CD14-positive monocyte (primary cell): ENCODE data around the gene SPRING1. TPM values are rescaled to one million over a fixed set of nuclear protein-coding genes. Genes with fewer than 3 reads are reported as not detected.

ENCODE experiments used
- DNase-seq, 3 donors: peaks; one replicate each; pipeline ENCODE4 v3.0.0-alpha.2; 2011 to 2022
- H2AFZ ChIP-seq: 2 replicates; pipeline ENCODE4 v1.6.0; 2012; ENCODE audit warnings: mild to moderate bottlenecking, low read depth, low read length, inconsistent platforms; ENCODE audit not compliant: insufficient read depth, poor library complexity, severe bottlenecking
- H3K27ac ChIP-seq, 2 donors: 1 replicate in 1 of 2; 2 replicates in 1 of 2; pipeline ENCODE4 v1.5.1; 2012 to 2013; ENCODE audit warnings: low read length in 2 of 2, control low read depth in 1 of 2, inconsistent platforms in 1 of 2, low read depth in 1 of 2, mild to moderate bottlenecking in 1 of 2
- H3K27me3 ChIP-seq, 2 donors: one replicate each; pipeline versions ENCODE4 v1.6.0 to v1.6.1; 2011 to 2013; ENCODE audit warnings: low read length in 2 of 2; ENCODE audit not compliant: control insufficient read depth in 2 of 2, insufficient read depth in 2 of 2
- H3K36me3 ChIP-seq, 2 donors: replicated peaks in 1 of 2; 1 replicate in 1 of 2; 2 replicates in 1 of 2; pipeline versions ENCODE4 v1.5.1 to v1.6.1; 2012 to 2013; ENCODE audit warnings: low read length in 2 of 2, control low read depth in 1 of 2, inconsistent platforms in 1 of 2, mild to moderate bottlenecking in 1 of 2; ENCODE audit not compliant: insufficient read depth in 2 of 2, control insufficient read depth in 1 of 2
- H3K4me1 ChIP-seq, 2 donors: 1 replicate in 1 of 2; 2 replicates in 1 of 2; pipeline versions ENCODE4 v1.5.1 to v1.6.1; 2012 to 2013; ENCODE audit warnings: low read length in 2 of 2, control low read depth in 1 of 2, inconsistent platforms in 1 of 2, mild to moderate bottlenecking in 1 of 2, moderate library complexity in 1 of 2; ENCODE audit not compliant: insufficient read depth in 2 of 2, control insufficient read depth in 1 of 2
- H3K4me2 ChIP-seq: replicated peaks from 2 replicates; pipeline ENCODE3; 2012; ENCODE audit warnings: low read length, moderate library complexity, mild to moderate bottlenecking; ENCODE audit not compliant: poor library complexity, severe bottlenecking; ENCODE audit errors: extremely low read depth
- H3K4me3 ChIP-seq, 3 experiments: fragments of 200-600 bp in 1 of 3; sonication (generic) in 1 of 3; replicated peaks in 1 of 3; 1 replicate in 2 of 3; 2 replicates in 1 of 3; pipeline ENCODE4 v1.5.1; 2011 to 2013; ENCODE audit warnings: low read length in 3 of 3, mild to moderate bottlenecking in 3 of 3, control low read depth in 2 of 3, low read depth in 2 of 3, inconsistent platforms in 1 of 3, moderate library complexity in 1 of 3
- H3K79me2 ChIP-seq: 2 replicates; pipeline ENCODE4 v1.6.0; 2012; ENCODE audit warnings: mild to moderate bottlenecking, control low read depth, inconsistent platforms, low read length, moderate library complexity; ENCODE audit not compliant: insufficient read depth
- H3K9ac ChIP-seq: 2 replicates; pipeline ENCODE4 v1.6.0; 2017; ENCODE audit warnings: low read length, mild to moderate bottlenecking; ENCODE audit not compliant: insufficient read depth, poor library complexity, severe bottlenecking
- H3K9me3 ChIP-seq, 2 donors: replicated peaks in 1 of 2; 1 replicate in 1 of 2; 2 replicates in 1 of 2; pipeline versions ENCODE4 v1.5.1 to v1.6.1; 2012 to 2013; ENCODE audit warnings: low read length in 2 of 2, control low read depth in 1 of 2; ENCODE audit not compliant: control insufficient read depth in 1 of 2, insufficient read depth in 1 of 2
- H4K20me1 ChIP-seq: 2 replicates; pipeline ENCODE4 v1.6.0; 2012; ENCODE audit warnings: mild to moderate bottlenecking, low read length, control low read depth, moderate library complexity; ENCODE audit not compliant: insufficient read depth
- H3K27ac Mint-ChIP-seq, 7 donors: one replicate each; pipeline ENCODE4 v1.8.0; 2020; ENCODE audit warnings: mild to moderate bottlenecking in 7 of 7, mixed read lengths in 7 of 7, moderate library complexity in 6 of 7, inconsistent platforms in 2 of 7
- H3K27me3 Mint-ChIP-seq, 3 donors: one replicate each; pipeline ENCODE4 v1.8.0; 2021 to 2022; ENCODE audit warnings: low read depth in 3 of 3, mild to moderate bottlenecking in 3 of 3, mixed read lengths in 3 of 3, moderate library complexity in 3 of 3, inconsistent platforms in 1 of 3
- H3K36me3 Mint-ChIP-seq, 2 donors: one replicate each; pipeline ENCODE4 v1.8.0; 2020; ENCODE audit warnings: mixed read lengths in 2 of 2, inconsistent platforms in 1 of 2, mild to moderate bottlenecking in 1 of 2
- H3K4me1 Mint-ChIP-seq: one replicate; pipeline ENCODE4 v1.8.0; 2020; ENCODE audit warnings: mild to moderate bottlenecking, mixed read lengths
- H3K4me3 Mint-ChIP-seq, 2 donors: one replicate each; pipeline ENCODE4 v1.8.0; 2020; ENCODE audit warnings: mild to moderate bottlenecking in 2 of 2, mixed read lengths in 2 of 2, moderate library complexity in 1 of 2
- H3K9me3 Mint-ChIP-seq, 7 donors: one replicate each; pipeline ENCODE4 v1.8.0; 2020 to 2022; ENCODE audit warnings: mixed read lengths in 7 of 7, mild to moderate bottlenecking in 6 of 7, moderate library complexity in 6 of 7, inconsistent platforms in 2 of 7
- CTCF ChIP-seq: fragments of 200-600 bp; IDR thresholded peaks from one replicate; pipeline ENCODE4 v1.8.0; 2022; ENCODE audit warnings: antibody characterized with exemption, mild to moderate bottlenecking
- WGBS: methylation state at CpG from one replicate; pipeline ENCODE4 v1.1.5; 2013; ENCODE audit warnings: missing lambda C conversion rate; ENCODE audit not compliant: insufficient coverage; 5-methylcytosine and 5-hydroxymethylcytosine counted together
- intact Hi-C, 2 donors: fragments of 100-400 bp; cut with micrococcal nuclease; formaldehyde crosslinking; loops; one replicate each; pipeline versions ENCODE4 v1.15.0 to v1.15.1; 2023
- polyA plus RNA-seq, 3 donors: library from polyadenylated mRNA; depleted of rRNA in 1 of 3; unstranded in 2 of 3; stranded (reverse) in 1 of 3; fragments of 300-500 nt in 2 of 3; fragments of >200 nt in 1 of 3; fragmentation: Illumina TruSeq in 2 of 3; gene quantifications; 1 replicate in 2 of 3; 2 replicates in 1 of 3; pipeline ENCODE4 v1.2.3, GENCODE V29; 2012 to 2021

Gene SPRING1
- polyA plus RNA-seq, 3 donors, result 6.3 to 19.3 (median 15.6) TPM

- Mint-ChIP-seq H3K36me3 (peaks cover 14 to 16% of the 10 kb centered on the region in 2 donors), H3K4me1 (peaks cover 10% of the 10 kb centered on the region), H3K4me3 (peak overlapping the region; percentile 59 to 85), H3K9me3 (no peaks in the 10 kb centered on the region), H3K27me3 (peaks cover 18 to 25% (median 20%) of the 10 kb centered on the region in 3 donors), H3K27ac (peak overlapping the region in 1 of 7 donors; percentile 27)
- Histone ChIP-seq H3K4me2 (peak overlapping the region; percentile 43), H3K36me3 (peaks cover 0 to 15% of the 10 kb centered on the region in 2 donors), H3K9ac (no peak overlapping the region), H3K27me3 (peaks cover 15 to 20% of the 10 kb centered on the region in 2 donors), H3K9me3 (no peaks in the 10 kb centered on the region), H4K20me1 (no peaks in the 10 kb centered on the region), H2AFZ (peak overlapping the region; percentile 54), H3K4me1 (peaks cover 7 to 8% of the 10 kb centered on the region in 2 donors), H3K79me2 (no peaks in the 10 kb centered on the region), H3K4me3 (no peak overlapping the region), H3K27ac (no peak overlapping the region)
- WGBS, result 23% methylated on average over 24 of the region's 26 CpGs
- peak; percentile 30 to 41 (median 39) for DNase-seq
- intact Hi-C loops, result loop anchor here (5.0 to 10.0 kb wide), 2 partner anchors 712 to 714 kb away; no protein-coding TSS in a partner anchor
- TF ChIP-seq CTCF, result peak; percentile 75
Measured at GRCh38 chr12:116708826-116709756, 28.8 kb downstream of the SPRING1 start.

GRCh38 chr12:116707751-116708150 is 30.1 kb downstream of the SPRING1 start:
- Mint-ChIP-seq H3K4me1 (peaks cover 12% of the 10 kb centered on the region), H3K27ac (no peak overlapping the region), H3K27me3 (peaks cover 18 to 25% (median 20%) of the 10 kb centered on the region in 3 donors), H3K36me3 (peaks cover 9 to 11% of the 10 kb centered on the region in 2 donors), H3K9me3 (no peaks in the 10 kb centered on the region), H3K4me3 (no peak overlapping the region)
- no peak overlapping the region for H2AFZ ChIP-seq
- H3K4me1 ChIP-seq, result peaks cover 7 to 8% of the 10 kb centered on the region in 2 donors
- intact Hi-C loops, result loop anchor here (5.0 to 10.0 kb wide), 2 partner anchors 710 to 713 kb away; no protein-coding TSS in a partner anchor
- H4K20me1 ChIP-seq, result no peaks in the 10 kb centered on the region
- DNase-seq, result no peak
- H3K27me3 ChIP-seq, result peaks cover 15 to 20% of the 10 kb centered on the region in 2 donors
- H3K4me3 ChIP-seq, result no peak overlapping the region
- H3K9me3 ChIP-seq, result no peaks in the 10 kb centered on the region
- H3K79me2 ChIP-seq, result no peaks in the 10 kb centered on the region
- TF ChIP-seq CTCF, result no peak
- no peak overlapping the region for H3K27ac ChIP-seq
- H3K9ac ChIP-seq, result no peak overlapping the region
- H3K4me2 ChIP-seq, result no peak overlapping the region
- 85% methylated on average over 8 of the region's 9 CpGs for WGBS
- peaks cover 0 to 9% of the 10 kb centered on the region in 2 donors for H3K36me3 ChIP-seq
